Spleen (tissue), 7 donors: ENCODE measurements around the gene NIPSNAP3A.

Source experiments
- CTCF ChIP-seq, 11 experiments: fragments of 200-600 bp in 7 of 11; fragments of 450-650 bp in 4 of 11; sonication (generic) in 4 of 11; IDR thresholded peaks in 8 of 11; conservative IDR thresholded peaks in 3 of 11; 1 replicate in 7 of 11; 2 replicates in 4 of 11; pipeline versions ENCODE4 v1.4.0 to v1.8.0; 2016 to 2021; ENCODE audit warnings: antibody characterized with exemption in 11 of 11, inconsistent platforms in 4 of 11, mild to moderate bottlenecking in 1 of 11
- POLR2A ChIP-seq, 3 donors: fragments of 450-650 bp; IDR thresholded peaks; one replicate each; pipeline ENCODE4 v1.5.1; 2017; ENCODE audit warnings: antibody characterized with exemption in 3 of 3, mild to moderate bottlenecking in 1 of 3
- POLR2AphosphoS5 ChIP-seq, 3 donors: sonication (generic); formaldehyde crosslinking; IDR thresholded peaks; one replicate each; pipeline ENCODE4 v1.5.1; 2017; ENCODE audit warnings: antibody characterized with exemption in 3 of 3
- donor health status: DM: no; HTN: no; CAD: no; lungs with moderate emphysema.
- donor health status: DM: no; HTN: no; CAD: no.
- donor health status: DM: no; HTN: no; CAD: no.

- TF ChIP-seq CTCF (IDR thresholded peaks at IDR 0.05 in 8 of 11, conservative IDR thresholded peaks at IDR 0.05 in 3 of 11) (no peak), POLR2AphosphoS5 (IDR thresholded peaks at IDR 0.05) (no peak), POLR2A (IDR thresholded peaks at IDR 0.05) (no peak)
Measured at GRCh38 chr9:104779946-104780535, 32.6 kb downstream of the NIPSNAP3A start.
